SU-DHL-6 (cell line): ENCODE measurements around the gene KRT4.

Experiments
- H2AFZ ChIP-seq: fragments of 200-600 bp; sonication (generic); 2 replicates; pipeline ENCODE4 v1.6.1; 2014; ENCODE audit warnings: low read depth, mild to moderate bottlenecking, moderate library complexity, mixed read lengths, antibody characterized with exemption, low read length; ENCODE audit not compliant: severe bottlenecking
- H3F3A ChIP-seq: fragments of 200-600 bp; shearing (Covaris generic); 2 replicates; pipeline ENCODE4 v1.6.0; 2016; ENCODE audit warnings: antibody characterized with exemption, mild to moderate bottlenecking; ENCODE audit not compliant: insufficient read depth
- H3K27ac ChIP-seq: fragments of 200-600 bp; sonication (generic); 2 replicates; pipeline ENCODE4 v1.5.1; 2016; ENCODE audit warnings: low read depth, mild to moderate bottlenecking, low read length, moderate library complexity, mixed read lengths
- H3K27me3 ChIP-seq: fragments of 200-600 bp; sonication (generic), shearing (Covaris generic); 2 replicates; pipeline ENCODE4 v1.6.0; 2014; ENCODE audit warnings: mild to moderate bottlenecking, low read length
- H3K36me3 ChIP-seq: fragments of 200-600 bp; sonication (generic); 2 replicates; pipeline ENCODE4 v1.6.1; 2014; ENCODE audit warnings: mild to moderate bottlenecking, low read length, mixed read lengths
- H3K4me2 ChIP-seq: fragments of 300-600, 200-600 bp; shearing (Covaris generic), sonication (generic); 2 replicates; pipeline ENCODE4 v1.6.0; 2014; ENCODE audit warnings: low read length, low read depth, mild to moderate bottlenecking; ENCODE audit not compliant: poor library complexity, severe bottlenecking
- H3K4me3 ChIP-seq: fragments of 200-600 bp; sonication (generic); 2 replicates; pipeline ENCODE4 v1.5.1; 2014; ENCODE audit warnings: antibody characterized with exemption, low read length, mild to moderate bottlenecking, mixed read lengths; ENCODE audit not compliant: insufficient read depth, poor library complexity, severe bottlenecking
- H3K79me2 ChIP-seq: fragments of 200-600 bp; sonication (generic); 2 replicates; pipeline ENCODE4 v1.6.1; 2014; ENCODE audit warnings: mild to moderate bottlenecking, low read length, moderate library complexity; ENCODE audit not compliant: insufficient read depth
- H3K9ac ChIP-seq: fragments of 200-600 bp; sonication (generic); 2 replicates; pipeline ENCODE4 v1.7.0; 2014; ENCODE audit warnings: mild to moderate bottlenecking, low read length
- H3K9me2 ChIP-seq: fragments of 200-600 bp; sonication (generic); replicated peaks from 2 replicates; pipeline ENCODE4 v1.6.1; 2014; ENCODE audit warnings: low read length; ENCODE audit not compliant: insufficient read depth
- H3K9me3 ChIP-seq: fragments of 200-600 bp; sonication (generic); 2 replicates; pipeline ENCODE4 v1.6.1; 2014; ENCODE audit warnings: low read length, mixed read lengths; ENCODE audit not compliant: insufficient read depth
- H4K20me1 ChIP-seq: fragments of 200-600 bp; sonication (generic); 2 replicates; pipeline ENCODE4 v1.6.1; 2014; ENCODE audit warnings: low read depth, mild to moderate bottlenecking, antibody characterized with exemption, low read length, moderate library complexity, mixed read lengths
- EZH2phosphoT487 ChIP-seq: fragments of 200-600 bp; sonication (generic), shearing (Covaris generic); conservative IDR thresholded peaks from 2 replicates; pipeline ENCODE4 v1.6.1; 2018; ENCODE audit warnings: mild to moderate bottlenecking, antibody characterized with exemption, low read length, moderate library complexity, mixed read lengths
- TF ChIP-seq, protein P1 (sequence below): fragments of 200-600 bp; sonication (generic); IDR thresholded peaks from one replicate; pipeline ENCODE4 v1.5.1; 2017; ENCODE audit warnings: antibody characterized with exemption, mild to moderate bottlenecking, low read length, moderate library complexity; ENCODE audit not compliant: insufficient read depth, poor library complexity, severe bottlenecking

Gene KRT4

DNA sequence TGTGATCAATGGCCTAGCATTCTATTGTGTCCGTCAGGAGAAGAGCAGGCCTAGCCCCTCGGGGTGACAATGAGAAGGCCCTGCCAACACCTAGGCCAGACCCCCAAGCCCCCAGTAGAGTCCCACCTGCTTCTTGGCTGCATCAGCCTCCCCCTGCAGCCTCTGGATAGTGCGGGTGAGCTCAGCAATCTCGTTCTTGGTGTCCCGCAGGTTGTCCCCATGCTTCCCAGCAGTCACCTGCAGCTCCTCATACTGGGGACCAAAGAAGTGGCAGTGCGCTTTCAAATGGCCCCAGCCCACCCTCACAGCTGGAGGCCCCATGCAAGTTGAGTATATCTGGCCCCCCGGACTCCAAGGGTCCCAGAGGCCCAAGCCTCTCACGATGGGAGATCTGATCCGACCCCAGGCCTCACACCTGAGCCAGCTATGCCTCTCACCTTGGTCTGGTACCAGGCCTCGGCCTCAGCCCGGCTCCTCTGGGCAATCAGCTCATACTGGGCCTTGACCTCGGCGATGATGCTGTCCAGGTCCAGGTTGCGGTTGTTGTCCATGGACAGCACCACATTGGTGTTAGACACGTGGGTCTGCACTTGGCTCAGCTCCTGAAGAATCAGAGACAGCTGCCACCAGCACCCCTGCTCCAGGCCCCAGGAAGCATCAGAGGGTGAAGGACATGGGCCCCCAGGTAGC lies 10.0 kb upstream of the KRT4 start:
- Histone ChIP-seq H3F3A (no peaks in the 10 kb centered on the region), H3K79me2 (no peaks in the 10 kb centered on the region), H3K27me3 (0 out of 2 replicates have a peak, but pooled peaks cover 4% of the 10 kb centered on the region), H4K20me1 (no peaks in the 10 kb centered on the region), H3K27ac (no peak overlapping the region), H3K4me2 (no peak overlapping the region), H3K36me3 (no peaks in the 10 kb centered on the region), H3K9me3 (no peaks in the 10 kb centered on the region), H2AFZ (no peak overlapping the region), H3K9me2 (no peaks in the 10 kb centered on the region), H3K9ac (no peak overlapping the region), H3K4me3 (no peak overlapping the region)
- TF ChIP-seq EZH2phosphoT487 = no peak
- TF ChIP-seq, protein P1, sequence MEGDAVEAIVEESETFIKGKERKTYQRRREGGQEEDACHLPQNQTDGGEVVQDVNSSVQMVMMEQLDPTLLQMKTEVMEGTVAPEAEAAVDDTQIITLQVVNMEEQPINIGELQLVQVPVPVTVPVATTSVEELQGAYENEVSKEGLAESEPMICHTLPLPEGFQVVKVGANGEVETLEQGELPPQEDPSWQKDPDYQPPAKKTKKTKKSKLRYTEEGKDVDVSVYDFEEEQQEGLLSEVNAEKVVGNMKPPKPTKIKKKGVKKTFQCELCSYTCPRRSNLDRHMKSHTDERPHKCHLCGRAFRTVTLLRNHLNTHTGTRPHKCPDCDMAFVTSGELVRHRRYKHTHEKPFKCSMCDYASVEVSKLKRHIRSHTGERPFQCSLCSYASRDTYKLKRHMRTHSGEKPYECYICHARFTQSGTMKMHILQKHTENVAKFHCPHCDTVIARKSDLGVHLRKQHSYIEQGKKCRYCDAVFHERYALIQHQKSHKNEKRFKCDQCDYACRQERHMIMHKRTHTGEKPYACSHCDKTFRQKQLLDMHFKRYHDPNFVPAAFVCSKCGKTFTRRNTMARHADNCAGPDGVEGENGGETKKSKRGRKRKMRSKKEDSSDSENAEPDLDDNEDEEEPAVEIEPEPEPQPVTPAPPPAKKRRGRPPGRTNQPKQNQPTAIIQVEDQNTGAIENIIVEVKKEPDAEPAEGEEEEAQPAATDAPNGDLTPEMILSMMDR = no peak

DNA sequence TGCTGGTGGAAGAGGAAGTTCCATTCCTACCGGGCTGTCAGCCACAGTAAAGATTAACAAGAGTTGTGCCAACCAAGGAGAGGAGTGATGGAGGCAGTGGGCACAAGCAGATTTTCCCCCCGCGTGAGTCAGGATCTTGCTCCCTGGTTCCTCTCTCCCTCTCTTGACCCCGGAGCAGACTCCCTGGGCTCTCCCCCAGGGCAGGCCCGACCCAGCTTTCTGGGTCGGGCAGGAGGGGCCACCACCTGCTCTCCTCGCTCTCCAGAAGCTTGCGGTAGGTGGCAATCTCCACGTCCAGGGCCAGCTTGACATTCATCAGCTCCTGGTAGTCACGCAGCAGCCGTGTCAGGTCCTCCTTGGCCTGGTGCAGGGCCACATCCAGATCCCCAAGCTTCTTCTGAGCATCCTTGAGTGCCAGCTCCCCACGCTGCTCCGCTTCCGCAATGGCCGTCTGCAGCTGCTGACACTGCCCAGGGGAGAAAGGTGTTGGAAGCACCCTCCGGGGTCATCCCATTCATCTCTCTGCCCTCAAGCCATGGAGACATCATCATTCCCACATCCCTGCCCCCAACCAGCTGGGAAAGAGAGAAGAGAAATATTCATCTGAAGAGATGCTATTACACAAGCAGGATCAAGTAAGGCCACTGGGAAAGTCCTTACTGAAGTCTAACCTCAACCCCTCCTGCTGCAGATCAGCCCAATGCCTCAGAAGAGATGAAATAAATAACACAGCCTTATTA lies 9.0 kb upstream of the KRT4 start:
- no peaks in the 10 kb centered on the region for H3K9me2 ChIP-seq
- no peaks in the 10 kb centered on the region for H3K79me2 ChIP-seq
- H3F3A ChIP-seq = no peaks in the 10 kb centered on the region
- no peaks in the 10 kb centered on the region for H3K9me3 ChIP-seq
- H3K27me3 ChIP-seq = 0 out of 2 replicates have a peak, but pooled peaks cover 4% of the 10 kb centered on the region
- no peaks in the 10 kb centered on the region for H3K36me3 ChIP-seq
- TF ChIP-seq, protein P1 = no peak
- TF ChIP-seq EZH2phosphoT487 = no peak
- H3K4me2 ChIP-seq = no peak overlapping the region
- no peaks in the 10 kb centered on the region for H4K20me1 ChIP-seq
- H2AFZ ChIP-seq = no peak overlapping the region
- no peak overlapping the region for H3K27ac ChIP-seq
- no peak overlapping the region for H3K9ac ChIP-seq
- no peak overlapping the region for H3K4me3 ChIP-seq

DNA sequence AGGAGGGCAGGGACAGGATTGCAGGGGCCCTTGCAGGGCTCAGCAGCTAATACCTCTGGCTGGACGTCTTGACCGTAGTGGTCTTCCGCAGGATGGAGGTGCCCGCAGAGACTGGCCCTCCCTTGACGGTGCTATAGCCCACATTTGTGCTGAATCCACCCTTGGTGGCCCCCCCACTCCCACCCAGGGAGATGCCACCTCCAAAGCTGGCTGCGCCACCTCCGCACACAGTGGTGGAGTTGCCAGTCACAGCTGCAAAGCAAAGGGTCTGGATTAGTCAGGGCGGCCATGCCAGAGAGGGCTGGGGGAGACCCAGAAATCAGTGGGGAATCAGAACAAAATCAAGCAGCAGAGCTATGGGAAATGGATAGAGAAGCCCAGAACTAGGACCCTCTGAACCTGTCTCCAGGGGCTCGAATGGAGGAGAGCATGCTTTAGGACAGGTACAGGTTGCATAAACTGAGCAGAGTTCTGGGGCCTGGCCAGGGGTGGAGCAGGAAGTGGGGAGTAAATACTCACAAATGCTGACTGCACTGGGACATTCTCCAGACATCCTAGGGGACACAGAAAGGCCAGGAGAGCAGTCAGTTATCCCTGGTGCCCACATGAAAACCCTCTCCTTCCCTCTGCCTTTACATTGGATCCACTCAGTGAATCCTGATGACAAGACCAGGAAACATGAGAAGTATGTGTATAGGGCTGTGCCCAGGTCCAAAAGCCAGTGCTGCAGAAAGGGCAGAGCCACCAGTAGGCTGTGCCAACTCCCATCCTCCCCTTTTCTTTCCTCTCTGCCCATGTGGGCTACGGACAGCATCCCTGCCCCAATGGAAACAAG lies 8.1 kb upstream of the KRT4 start:
- H3K79me2 ChIP-seq = no peaks in the 10 kb centered on the region
- no peak overlapping the region for H3K27ac ChIP-seq
- H3F3A ChIP-seq = no peaks in the 10 kb centered on the region
- H4K20me1 ChIP-seq = no peaks in the 10 kb centered on the region
- TF ChIP-seq, protein P1 = no peak
- no peak for TF ChIP-seq EZH2phosphoT487
- H3K9me3 ChIP-seq = no peaks in the 10 kb centered on the region
- H3K9ac ChIP-seq = no peak overlapping the region
- H3K27me3 ChIP-seq = no peaks in the 10 kb centered on the region
- no peak overlapping the region for H3K4me3 ChIP-seq
- H3K36me3 ChIP-seq = no peaks in the 10 kb centered on the region
- no peak overlapping the region for H3K4me2 ChIP-seq
- no peak overlapping the region for H2AFZ ChIP-seq
- no peaks in the 10 kb centered on the region for H3K9me2 ChIP-seq
